ENCODE data around the gene PLG.
"Not testable (repeated sequence)": the region's sequence is repeated elsewhere in the genome, so short reads cannot be mapped to it uniquely, and the experiment has no call there.

PLG gene

DNA sequence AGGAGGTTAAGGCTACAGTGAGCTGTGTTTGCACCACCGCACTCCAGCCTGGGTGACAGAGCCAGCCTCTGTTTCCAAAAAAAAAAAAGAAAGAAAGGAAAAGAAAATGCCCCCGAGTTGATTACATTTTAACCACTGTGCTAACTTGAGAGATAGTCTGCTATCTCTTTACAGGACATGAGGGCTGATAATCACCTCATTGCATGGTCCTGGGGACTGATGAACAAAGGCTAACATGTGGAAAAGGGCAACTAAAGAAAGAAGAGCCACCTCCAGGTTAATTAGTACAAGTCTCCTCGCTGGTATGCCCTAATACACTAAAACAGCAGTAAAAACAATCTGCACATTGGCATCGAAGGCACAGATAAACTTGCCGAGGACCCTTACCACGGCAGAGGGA, 4.2 kb upstream of the PLG start:
- no peak for DNase-seq (ENCODE audit: low read depth in 3 of 3, low spot score in 1 of 3)

DNA sequence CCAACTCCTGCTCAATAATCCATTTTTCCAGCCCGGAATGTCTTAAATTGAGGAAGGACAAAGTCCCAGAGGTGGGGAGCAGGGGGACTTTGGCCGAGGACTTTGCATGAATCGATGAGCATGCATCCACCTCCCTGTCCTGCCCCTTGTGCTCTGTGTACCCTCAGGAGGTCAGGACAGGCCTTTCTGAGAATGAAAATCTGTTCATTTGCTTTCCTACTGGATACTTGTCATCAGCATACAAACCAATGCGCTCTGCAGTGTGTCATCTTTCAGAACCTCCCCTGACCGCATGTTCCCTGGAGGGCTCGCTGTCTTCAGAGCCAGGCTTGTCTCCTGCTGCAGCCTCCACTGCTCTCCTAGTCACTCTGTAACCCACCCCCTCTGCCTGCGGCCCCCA, 2.6 kb downstream of the PLG start:
- not testable (repeated sequence) for DNase-seq (ENCODE audit: low read depth in 3 of 3, low spot score in 1 of 3)

- DNase-seq (ENCODE audit: low read depth in 3 of 3, low spot score in 1 of 3), result not testable (repeated sequence)
These were observed 6.9 kb downstream of the PLG start for GRCh38 chr6:160708993-160709392.

DNA sequence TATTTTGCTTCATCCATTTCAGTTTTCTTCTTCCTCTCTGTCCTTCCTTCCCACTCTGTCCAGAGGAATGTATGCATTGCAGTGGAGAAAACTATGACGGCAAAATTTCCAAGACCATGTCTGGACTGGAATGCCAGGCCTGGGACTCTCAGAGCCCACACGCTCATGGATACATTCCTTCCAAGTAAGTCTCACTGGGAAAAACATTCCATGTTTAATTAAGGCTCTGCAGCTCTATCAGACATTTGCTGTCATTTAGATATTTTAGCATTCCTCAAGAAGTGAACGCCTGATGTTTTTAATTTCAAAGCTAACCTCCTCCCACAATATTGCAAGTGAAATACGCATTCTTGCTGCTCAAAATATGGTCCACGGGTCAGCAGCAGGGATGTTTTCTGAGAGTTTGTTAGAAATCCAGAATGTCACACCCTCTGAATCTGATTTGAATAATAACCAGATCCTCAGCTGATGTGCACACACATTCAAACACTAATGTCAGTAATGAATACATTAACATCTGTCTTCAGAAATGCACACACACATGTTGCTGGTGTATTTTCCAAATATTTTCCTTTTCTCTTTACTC, 12.8 kb downstream of the PLG start:
- no peak for DNase-seq (ENCODE audit: low read depth in 3 of 3, low spot score in 1 of 3)

- DNase-seq (ENCODE audit: low read depth in 3 of 3, low spot score in 1 of 3), result no peak
These were observed 28.9 kb downstream of the PLG start for GRCh38 chr6:160730911-160731310.

DNA sequence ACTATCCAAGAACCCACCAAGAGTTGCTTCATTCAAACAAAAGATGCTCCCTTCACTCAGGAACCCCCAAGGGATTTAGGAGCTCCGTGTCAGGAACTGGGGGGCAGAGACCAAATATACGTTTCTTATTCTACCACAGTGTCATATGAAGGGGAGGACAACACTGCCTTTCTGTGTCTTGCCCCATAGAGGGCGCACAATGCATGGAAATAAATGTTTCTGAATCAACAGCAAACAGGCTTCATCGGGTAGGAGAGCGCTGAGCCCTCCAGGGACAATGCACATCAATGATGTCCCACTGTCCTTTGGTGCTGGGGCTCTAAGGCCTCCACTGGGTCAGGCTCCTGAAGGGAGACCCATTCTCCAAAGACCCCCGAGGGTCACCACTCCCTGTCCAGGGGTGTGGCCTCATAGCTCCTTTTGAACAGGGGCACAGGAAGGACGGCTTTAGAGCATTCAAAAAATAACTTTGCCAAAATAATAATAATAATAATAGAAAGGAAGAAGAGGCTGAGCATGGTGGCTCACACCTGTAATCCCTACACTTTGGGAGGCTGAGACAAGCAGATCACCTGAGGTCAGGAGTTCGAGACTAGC, 31.1 kb downstream of the PLG start:
- DNase-seq (ENCODE audit: low read depth in 3 of 3, low spot score in 1 of 3), result no peak

- DNase-seq (ENCODE audit: low read depth in 3 of 3, low spot score in 1 of 3), result no peak
These were observed 32.6 kb downstream of the PLG start for GRCh38 chr6:160734627-160735026.

- no peak for DNase-seq (ENCODE audit: low read depth in 3 of 3, low spot score in 1 of 3)
These were observed 33.5 kb downstream of the PLG start for GRCh38 chr6:160735523-160735922.

- no peak for DNase-seq (ENCODE audit: low read depth in 3 of 3, low spot score in 1 of 3)
These were observed 35.9 kb downstream of the PLG start for GRCh38 chr6:160737934-160738333.

DNA sequence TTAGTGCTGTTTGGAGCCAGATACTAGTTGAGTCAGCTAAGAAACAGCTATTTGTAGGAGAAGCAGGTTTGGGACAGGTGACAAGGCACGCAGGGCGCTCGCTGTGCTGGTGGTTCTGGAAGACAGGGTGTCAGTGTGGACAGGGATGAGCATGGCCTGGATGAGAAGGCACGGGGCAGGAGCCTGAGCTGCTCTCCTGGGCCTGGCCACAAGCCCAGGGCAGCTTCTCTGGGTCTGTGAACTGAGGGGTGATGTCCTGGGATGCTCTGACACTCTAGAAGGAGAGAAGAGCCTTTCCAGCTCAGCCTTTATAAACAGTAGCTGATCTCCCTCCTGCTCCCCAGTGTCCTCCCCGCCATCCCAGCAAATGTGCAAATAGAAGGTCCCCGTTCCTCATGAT, 37.9 kb downstream of the PLG start:
- no peak for DNase-seq (ENCODE audit: low read depth in 3 of 3, low spot score in 1 of 3)

GRCh38 chr6:160741012-160741411, 39.0 kb downstream of the PLG start:
- not testable (repeated sequence) for DNase-seq (ENCODE audit: low read depth in 3 of 3, low spot score in 1 of 3)

- DNase-seq (ENCODE audit: low read depth in 3 of 3, low spot score in 1 of 3), result no peak
These were observed 40.0 kb downstream of the PLG start for GRCh38 chr6:160742090-160742489.

GRCh38 chr6:160750276-160750689, 48.2 kb downstream of the PLG start:
- no peak for DNase-seq (ENCODE audit: low read depth in 3 of 3, low spot score in 1 of 3)

DNA sequence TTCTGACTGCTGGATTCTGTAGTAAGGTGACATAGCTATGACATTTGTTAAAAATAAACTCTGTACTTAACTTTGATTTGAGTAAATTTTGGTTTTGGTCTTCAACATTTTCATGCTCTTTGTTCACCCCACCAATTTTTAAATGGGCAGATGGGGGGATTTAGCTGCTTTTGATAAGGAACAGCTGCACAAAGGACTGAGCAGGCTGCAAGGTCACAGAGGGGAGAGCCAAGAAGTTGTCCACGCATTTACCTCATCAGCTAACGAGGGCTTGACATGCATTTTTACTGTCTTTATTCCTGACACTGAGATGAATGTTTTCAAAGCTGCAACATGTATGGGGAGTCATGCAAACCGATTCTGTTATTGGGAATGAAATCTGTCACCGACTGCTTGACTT, 51.2 kb downstream of the PLG start:
- DNase-seq (ENCODE audit: low read depth in 3 of 3, low spot score in 1 of 3), result not testable (repeated sequence)

DNA sequence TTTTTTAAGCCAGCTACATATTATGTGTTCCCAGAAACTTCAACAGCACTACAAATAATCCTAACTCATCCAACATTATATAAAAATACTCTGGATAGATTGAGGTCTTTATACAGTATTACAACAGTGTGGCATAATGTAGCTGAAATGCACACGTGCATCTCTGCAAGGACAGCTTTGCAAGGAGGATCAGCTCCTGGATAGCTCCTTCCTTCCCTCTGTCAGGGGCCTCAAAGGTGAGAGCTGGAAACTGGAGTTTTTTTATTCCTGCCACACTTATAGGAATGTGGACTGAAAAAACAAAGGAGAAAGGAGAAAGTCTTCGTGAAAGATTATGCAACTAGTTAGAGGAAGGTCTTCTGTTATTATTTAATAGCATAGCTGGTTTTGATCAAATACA, 53.1 kb downstream of the PLG start:
- DNase-seq (ENCODE audit: low read depth in 3 of 3, low spot score in 1 of 3), result no peak

DNA sequence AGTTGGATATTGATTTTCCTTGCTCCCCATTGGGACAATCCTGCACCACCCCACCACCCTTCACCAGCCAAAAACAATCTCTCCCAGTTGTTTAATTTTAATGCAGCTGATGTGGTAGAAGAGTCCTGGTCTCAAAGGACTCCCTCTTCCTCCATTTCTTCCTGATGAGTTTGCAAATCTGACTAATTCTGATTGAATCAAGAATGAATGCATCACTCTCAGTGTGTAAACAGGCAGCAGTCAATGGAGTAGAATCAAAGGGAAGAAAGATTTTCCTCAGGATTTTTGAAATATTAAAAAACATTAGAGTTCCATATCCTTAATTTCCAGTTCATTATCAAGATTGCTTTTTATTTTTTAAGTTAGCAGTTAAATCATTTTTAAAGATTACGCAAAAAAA, 54.0 kb downstream of the PLG start:
- DNase-seq (ENCODE audit: low read depth in 3 of 3, low spot score in 1 of 3), result no peak

GRCh38 chr6:160756871-160757270, 54.8 kb downstream of the PLG start:
- no peak for DNase-seq (ENCODE audit: low read depth in 3 of 3, low spot score in 1 of 3)

- DNase-seq (ENCODE audit: low read depth in 3 of 3, low spot score in 1 of 3), result no peak
These were observed 62.8 kb downstream of the PLG start for GRCh38 chr6:160764847-160765246.

GRCh38 chr6:160765412-160765811, 63.4 kb downstream of the PLG start:
- no peak for DNase-seq (ENCODE audit: low read depth in 3 of 3, low spot score in 1 of 3)

- no peak for DNase-seq (ENCODE audit: low read depth in 3 of 3, low spot score in 1 of 3)
These were observed 64.6 kb downstream of the PLG start for GRCh38 chr6:160766657-160766988.

DNA sequence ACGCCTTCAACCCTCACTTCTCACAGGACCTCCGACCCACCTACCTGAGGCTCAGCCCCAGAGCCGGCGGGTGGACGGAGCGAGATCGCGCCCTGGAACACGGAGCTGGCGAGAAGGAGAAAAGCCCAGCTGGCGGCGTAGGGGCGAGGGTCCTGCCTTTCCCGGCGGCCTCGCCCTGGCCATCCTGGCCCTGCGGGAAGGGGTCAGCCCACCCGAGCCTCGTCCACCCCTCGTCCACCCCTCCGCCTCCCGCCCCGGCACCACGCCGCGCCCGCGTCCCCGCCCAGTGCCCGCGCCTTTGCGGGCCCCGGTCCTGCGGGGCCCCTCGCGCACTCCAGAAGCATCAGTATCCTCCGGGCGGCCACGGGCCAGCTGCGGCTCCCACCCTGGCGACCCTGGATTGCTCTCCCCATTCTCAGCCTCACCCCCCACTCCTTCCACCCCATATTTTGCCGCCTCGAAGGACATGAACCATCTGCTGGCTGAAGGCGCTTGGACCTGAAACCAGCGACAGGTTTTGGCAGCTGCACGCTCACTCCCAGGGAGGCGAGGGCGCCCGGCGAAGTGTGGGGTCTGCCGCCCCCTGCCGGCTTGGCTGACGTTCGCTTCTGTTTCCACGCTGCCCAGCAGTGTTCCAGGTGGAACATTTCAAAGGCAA, 65.1 kb downstream of the PLG start:
- peak in 1 of 3 donors; percentile 46 for DNase-seq (ENCODE audit: low read depth in 3 of 3, low spot score in 1 of 3)

DNA sequence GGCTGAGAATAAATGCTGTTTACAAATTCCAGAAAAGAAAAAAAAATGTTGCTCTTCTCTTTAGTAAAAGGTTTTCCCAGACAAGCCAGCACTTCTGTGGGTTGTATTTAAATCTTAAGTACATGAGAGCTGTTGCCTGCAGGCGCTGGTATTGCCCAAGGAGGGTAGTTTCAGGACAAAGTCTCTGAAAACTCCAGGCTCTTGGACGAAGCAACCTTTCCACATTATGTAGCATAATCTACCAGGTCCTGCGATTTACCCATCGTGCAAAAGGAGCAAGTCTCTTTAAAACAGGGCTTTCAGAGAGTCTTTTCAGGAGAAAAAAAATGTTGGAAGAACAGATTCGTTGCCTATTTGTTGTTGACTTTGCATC, 65.6 kb downstream of the PLG start:
- no peak for DNase-seq (ENCODE audit: low read depth in 3 of 3, low spot score in 1 of 3)

GRCh38 chr6:160768101-160768500, 66.1 kb downstream of the PLG start:
- DNase-seq (ENCODE audit: low read depth in 3 of 3, low spot score in 1 of 3), result no peak

Data from stimulated activated CD4-positive, alpha-beta T cell treated with anti-CD3 and anti-CD28 coated beads, TNF-alpha, amount 100 ng/mL, for 1 hour (primary cell).